HG02884 (cell line): ENCODE results near the gene MUCL1.
"Not testable (repeated sequence)": the region's sequence is repeated elsewhere in the genome, so short reads cannot be mapped to it uniquely, and the experiment has no call there.

Source experiments
- ATAC-seq: cut with Tn5 transposase; IDR thresholded peaks from one replicate; pipeline ENCODE4 v1.9.1; 2021; ENCODE audit warnings: mild to moderate bottlenecking, moderate library complexity; ENCODE audit not compliant: unreplicated experiment

The MUCL1 gene

GRCh38 chr12:54853933-54854538 is at the start of gene MUCL1:
Gene MUCL1 (plus strand): TSS chr12:54854516. CDS start chr12:54854583, 67 bp downstream.
- peak; percentile 97 for ATAC-seq

GRCh38 chr12:54821676-54822075 is 32.6 kb upstream of the MUCL1 start:
- no peak for ATAC-seq

GRCh38 chr12:54824402-54824801 is 29.9 kb upstream of the MUCL1 start:
- ATAC-seq = no peak

GRCh38 chr12:54829511-54829910 is 24.8 kb upstream of the MUCL1 start:
- no peak for ATAC-seq

GRCh38 chr12:54830199-54830598 is 24.1 kb upstream of the MUCL1 start:
- ATAC-seq = no peak

- ATAC-seq = no peak
Measured at GRCh38 chr12:54831631-54832030, 22.7 kb upstream of the MUCL1 start.

GRCh38 chr12:54840244-54840865 is 14.0 kb upstream of the MUCL1 start:
- no peak for ATAC-seq

- no peak for ATAC-seq
Measured at GRCh38 chr12:54857406-54857805, 3.1 kb downstream of the MUCL1 start.

- no peak for ATAC-seq
Measured at GRCh38 chr12:54858562-54858961, 4.2 kb downstream of the MUCL1 start.

- ATAC-seq = no peak
Measured at GRCh38 chr12:54859502-54859901, 5.2 kb downstream of the MUCL1 start.

GRCh38 chr12:54861927-54862326 is 7.6 kb downstream of the MUCL1 start:
- ATAC-seq = no peak

- ATAC-seq = no peak
Measured at GRCh38 chr12:54863948-54864618, 9.8 kb downstream of the MUCL1 start.

- ATAC-seq = no peak
Measured at GRCh38 chr12:54865683-54866324, 11.5 kb downstream of the MUCL1 start.

- no peak for ATAC-seq
Measured at GRCh38 chr12:54868690-54869089, 14.4 kb downstream of the MUCL1 start.

- no peak for ATAC-seq
Measured at GRCh38 chr12:54870048-54870447, 15.7 kb downstream of the MUCL1 start.

- no peak for ATAC-seq
Measured at GRCh38 chr12:54870617-54871016, 16.3 kb downstream of the MUCL1 start.

- ATAC-seq = no peak
Measured at GRCh38 chr12:54879150-54879549, 24.8 kb downstream of the MUCL1 start.

GRCh38 chr12:54879579-54879978 is 25.3 kb downstream of the MUCL1 start:
- no peak for ATAC-seq

- ATAC-seq = no peak
Measured at GRCh38 chr12:54882079-54882478, 27.8 kb downstream of the MUCL1 start.

- ATAC-seq = not testable (repeated sequence)
Measured at GRCh38 chr12:54882597-54882996, 28.3 kb downstream of the MUCL1 start.

GRCh38 chr12:54888428-54888827 is 34.1 kb downstream of the MUCL1 start:
- ATAC-seq = not testable (repeated sequence)

- ATAC-seq = no peak
Measured at GRCh38 chr12:54890339-54890738, 36.0 kb downstream of the MUCL1 start.
